SK-N-SH treated with all-trans-retinoic acid at 6 μM for 48 hours (cell line): Measurements from ENCODE around the gene SF3B5.

Experiments used
- ARNTL ChIP-seq: fragments of 450-650 bp; formaldehyde crosslinking; IDR thresholded peaks from 2 replicates; pipeline ENCODE4 v1.5.0; 2020; ENCODE audit warnings: low read depth, mild to moderate bottlenecking, moderate library complexity, borderline replicate concordance
- BACH2 ChIP-seq: fragments of 250-450 bp; sonication (Bioruptor Pico); IDR thresholded peaks from 2 replicates; pipeline ENCODE4 v1.9.0; 2021; ENCODE audit warnings: mild to moderate bottlenecking, borderline replicate concordance
- CREB5 ChIP-seq: fragments of 250-450 bp; sonication (Bioruptor Pico); IDR thresholded peaks from 2 replicates; pipeline ENCODE4 v1.5.1; 2020; ENCODE audit warnings: low read depth, mild to moderate bottlenecking, moderate library complexity
- CSDC2 ChIP-seq: fragments of 250-450 bp; sonication (Bioruptor Pico); IDR thresholded peaks from 2 replicates; pipeline ENCODE4 v1.5.0; 2020; ENCODE audit warnings: mild to moderate bottlenecking, moderate library complexity
- PATZ1 ChIP-seq: fragments of 250-450 bp; sonication (Bioruptor Pico); IDR thresholded peaks from 2 replicates; pipeline ENCODE4 v1.8.0; 2020; ENCODE audit warnings: mild to moderate bottlenecking, moderate library complexity, borderline replicate concordance
- RARB ChIP-seq: fragments of 250-450 bp; sonication (Bioruptor Pico); IDR thresholded peaks from 2 replicates; pipeline ENCODE4 v1.8.0; 2021; ENCODE audit warnings: mild to moderate bottlenecking, moderate library complexity
- TSHZ2 ChIP-seq: fragments of 250-450 bp; sonication (Bioruptor Pico); IDR thresholded peaks from 2 replicates; pipeline ENCODE4 v1.5.0; 2020; ENCODE audit warnings: mild to moderate bottlenecking, moderate library complexity
- ZFP3 ChIP-seq: fragments of 250-450 bp; sonication (Bioruptor Pico); IDR thresholded peaks from 2 replicates; pipeline ENCODE4 v1.5.0; 2020; ENCODE audit warnings: mild to moderate bottlenecking, moderate library complexity
- ZFP30 ChIP-seq: fragments of 450-650 bp; formaldehyde crosslinking; IDR thresholded peaks from 2 replicates; pipeline ENCODE4 v1.5.0; 2022; ENCODE audit warnings: mild to moderate bottlenecking, moderate library complexity
- ZNF8 ChIP-seq: fragments of 450-650 bp; formaldehyde crosslinking; IDR thresholded peaks from 2 replicates; pipeline ENCODE4 v1.5.0; 2020; ENCODE audit warnings: mild to moderate bottlenecking, moderate library complexity

GRCh38 chr6:144134176-144134575 lies 38.8 kb upstream of the SF3B5 start:
- TF ChIP-seq ZFP30 (no peak), TSHZ2 (CRISPR knock-in tag) (no peak), BACH2 (CRISPR knock-in tag) (no peak), PATZ1 (CRISPR knock-in tag) (no peak), ZFP3 (CRISPR knock-in tag) (no peak), RARB (CRISPR knock-in tag) (no peak), ZNF8 (CRISPR knock-in tag) (no peak), ARNTL (CRISPR knock-in tag) (no peak), CREB5 (CRISPR knock-in tag) (no peak), CSDC2 (CRISPR knock-in tag) (no peak)
